H1 (cell line): ENCODE measurements around the gene SYVN1. TPM values are rescaled to one million over a fixed set of nuclear protein-coding genes. Genes with fewer than 3 reads are reported as not detected.

Experiments used
- BACH1 ChIP-seq: IDR thresholded peaks from 2 replicates; pipeline ENCODE4 v1.6.1; 2012; ENCODE audit warnings: low read length, improper control_type of control experiment
- BCL11A ChIP-seq, 2 experiments: IDR thresholded peaks; one replicate each; pipeline ENCODE4 v1.6.1; 2011; ENCODE audit warnings: low read depth in 2 of 2, low read length in 2 of 2, mild to moderate bottlenecking in 2 of 2
- BRCA1 ChIP-seq: IDR thresholded peaks from 2 replicates; pipeline ENCODE4 v1.6.1; 2012; ENCODE audit warnings: low read depth, low read length, improper control_type of control experiment
- CBX5 ChIP-seq: fragments of 300-800, 300-1000 bp; sonication (generic); IDR thresholded peaks from 2 replicates; pipeline ENCODE4 v1.7.1; 2016; ENCODE audit warnings: antibody characterized with exemption, low read length, low read depth
- E2F6 ChIP-seq: IDR thresholded peaks from 2 replicates; pipeline ENCODE4 v1.6.1; 2012; ENCODE audit warnings: inconsistent platforms
- EP300 ChIP-seq, 2 experiments: IDR thresholded peaks; 1 replicate in 1 of 2; 2 replicates in 1 of 2; pipeline ENCODE4 v1.6.1; 2011 to 2012; ENCODE audit warnings: low read depth in 2 of 2, low read length in 2 of 2, mild to moderate bottlenecking in 2 of 2, borderline replicate concordance in 1 of 2, inconsistent platforms in 1 of 2, moderate library complexity in 1 of 2
- EZH2 ChIP-seq: fragments of 200-600 bp; sonication (generic); IDR thresholded peaks from 2 replicates; pipeline ENCODE4 v1.7.1; 2012; ENCODE audit warnings: low read depth, mild to moderate bottlenecking, moderate library complexity, low read length, inconsistent platforms; ENCODE audit not compliant: severe bottlenecking
- HDAC6 ChIP-seq: IDR thresholded peaks from one replicate; pipeline ENCODE4 v1.7.1; 2012; ENCODE audit warnings: low read depth, mild to moderate bottlenecking, inconsistent platforms, low read length, moderate library complexity
- JUN ChIP-seq: IDR thresholded peaks from 2 replicates; pipeline ENCODE4 v1.6.1; 2011; ENCODE audit warnings: low read depth, mild to moderate bottlenecking, improper control_type of control experiment, low read length
- KDM5A ChIP-seq: fragments of 200-600 bp; IDR thresholded peaks from 2 replicates; pipeline ENCODE4 v1.7.1; 2012; ENCODE audit warnings: mild to moderate bottlenecking, low read length, inconsistent platforms, mixed read lengths
- MAFK ChIP-seq: IDR thresholded peaks from 2 replicates; pipeline ENCODE4 v1.6.1; 2012; ENCODE audit warnings: low read depth, mild to moderate bottlenecking, improper control_type of control experiment, low read length
- MAX ChIP-seq: IDR thresholded peaks from 2 replicates; pipeline ENCODE4 v1.6.1; 2012; ENCODE audit warnings: inconsistent platforms
- POLR2A ChIP-seq, 2 experiments: IDR thresholded peaks; 1 replicate in 1 of 2; 2 replicates in 1 of 2; pipeline ENCODE4 v1.6.1; 2011; ENCODE audit warnings: low read depth in 2 of 2, low read length in 2 of 2, mild to moderate bottlenecking in 2 of 2; ENCODE audit errors: control extremely low read depth in 1 of 2
- RNF2 ChIP-seq: fragments of 200-900, 300-1000 bp; sonication (generic); IDR thresholded peaks from 2 replicates; pipeline ENCODE4 v1.7.1; 2016; ENCODE audit warnings: borderline replicate concordance, low read depth, mild to moderate bottlenecking, antibody characterized with exemption, low read length; ENCODE audit not compliant: poor library complexity, severe bottlenecking; ENCODE audit errors: missing control alignments
- RXRA ChIP-seq: IDR thresholded peaks from 2 replicates; pipeline ENCODE4 v1.6.1; 2011; ENCODE audit warnings: low read depth, mild to moderate bottlenecking, low read length, moderate library complexity; ENCODE audit not compliant: insufficient read depth
- SIN3A ChIP-seq, 2 experiments: IDR thresholded peaks in 1 of 2; conservative IDR thresholded peaks in 1 of 2; 2 replicates each; pipeline ENCODE4 v1.6.1; 2011 to 2012; ENCODE audit warnings: low read length in 2 of 2, improper control_type of control experiment in 1 of 2, low read depth in 1 of 2, mild to moderate bottlenecking in 1 of 2
- TAF7 ChIP-seq: optimal IDR thresholded peaks from 2 replicates; pipeline ENCODE3; 2011; ENCODE audit warnings: low read depth, mild to moderate bottlenecking, inconsistent platforms, low read length, moderate library complexity, borderline replicate concordance
- TEAD4 ChIP-seq: IDR thresholded peaks from 2 replicates; pipeline ENCODE4 v1.6.1; 2012; ENCODE audit warnings: low read depth, low read length, inconsistent platforms, mixed read lengths
- USF2 ChIP-seq: IDR thresholded peaks from 2 replicates; pipeline ENCODE4 v1.6.1; 2011; ENCODE audit warnings: low read length, improper control_type of control experiment
- ZNF274 ChIP-seq: IDR thresholded peaks from 2 replicates; pipeline ENCODE4 v1.7.0; 2012; ENCODE audit warnings: low read length, borderline replicate concordance; ENCODE audit errors: extremely low read depth
- polyA plus RNA-seq, 7 experiments: library from polyadenylated mRNA; depleted of rRNA in 3 of 7; stranded (reverse) in 5 of 7; unstranded in 2 of 7; fragments of >200 nt in 5 of 7; fragments of 200-250 nt in 2 of 7; gene quantifications; 1 replicate in 5 of 7; 2 replicates in 1 of 7; 4 replicates in 1 of 7; pipeline versions ENCODE4 v1.2.1 to v1.2.3, GENCODE V29; 2011 to 2013; ENCODE audit warnings: missing spikeins in 2 of 7, mixed read lengths in 2 of 7
- total RNA-seq: library from RNA; stranded (reverse); fragmentation: NEBNext Ultra II Directional; extraction: Animal tissue kit (Norgen Biotek cat#: 25700); gene quantifications from 2 replicates; pipeline ENCODE4 v1.2.1, GENCODE V29; 2021

SYVN1 gene
- total and polyA plus RNA-seq, 2 of the 8 experiments (the other 6 are each of a cell fraction or from before 2014, with no cell fraction given), result 27.8 to 29.4 TPM

GRCh38 chr11:65180877-65181568, 46.7 kb upstream of the SYVN1 start (continued):
- TF ChIP-seq EP300 (IDR thresholded peaks at IDR 0.05; ENCODE audit: borderline replicate concordance in 1 of 2, low read depth in 2 of 2, low read length in 2 of 2) (no peak), E2F6 (peak; percentile 11; the same call in 1 of the 2 replicates), SIN3A (conservative IDR thresholded peaks at IDR 0.05 in 1 of 2, IDR thresholded peaks at IDR 0.05 in 1 of 2; ENCODE audit: low read depth in 1 of 2, low read length in 2 of 2) (peak in 1 of 2 experiments; percentile 38; a peak in 2 of 4 replicates), BRCA1 (no peak), CBX5 (no peak), HDAC6 (no peak), MAX (peak; percentile 63), TEAD4 (0 out of 2 replicates have a peak, but pooled peaks have one; percentile 0), RXRA (no peak), JUN (no peak), EZH2 (no peak), USF2 (no peak), TAF7 (no peak), BCL11A (IDR thresholded peaks at IDR 0.05; ENCODE audit: low read depth in 2 of 2, low read length in 2 of 2) (no peak), ZNF274 (no peak), POLR2A (IDR thresholded peaks at IDR 0.05; ENCODE audit: control extremely low read depth in 1 of 2, low read depth in 2 of 2, low read length in 2 of 2) (peak in 1 of 2 experiments; percentile 52; a peak in 2 of 3 replicates), KDM5A (no peak), BACH1 (peak; percentile 27; the same call in 1 of the 2 replicates), MAFK (no peak), RNF2 (no peak)
